HepG2 (cell line): ENCODE data around the gene NHSL1. TPM values are rescaled to one million over a fixed set of nuclear protein-coding genes. Genes with fewer than 3 reads are reported as not detected.

Experiments used
- ARID3A ChIP-seq: IDR thresholded peaks from 2 replicates; pipeline ENCODE4 v1.6.1; 2012; ENCODE audit warnings: low read depth, low read length, improper control_type of control experiment
- NFKB2 ChIP-seq: sonication (generic); formaldehyde crosslinking; IDR thresholded peaks from 2 replicates; pipeline ENCODE4 v1.4.0; 2020; ENCODE audit warnings: missing genetic modification reagents, borderline replicate concordance
- TBL1XR1 ChIP-seq: fragments of 150-350 bp; IDR thresholded peaks from 2 replicates; pipeline ENCODE4 v1.6.1; 2014; ENCODE audit warnings: borderline replicate concordance, low read length; ENCODE audit not compliant: partially characterized antibody
- ZC3H13 ChIP-seq: sonication (generic); formaldehyde crosslinking; IDR thresholded peaks from 2 replicates; pipeline ENCODE4 v1.8.1; 2023; ENCODE audit warnings: mild to moderate bottlenecking, missing genetic modification reagents, moderate library complexity
- ZNF160 ChIP-seq: sonication (generic); formaldehyde crosslinking; IDR thresholded peaks from 2 replicates; pipeline ENCODE4 v1.8.0; 2022; ENCODE audit warnings: mild to moderate bottlenecking, inconsistent platforms, missing genetic modification reagents
- ZNF687 ChIP-seq: sonication (generic); formaldehyde crosslinking; IDR thresholded peaks from 2 replicates; pipeline ENCODE4 v1.5.1; 2020; ENCODE audit warnings: mild to moderate bottlenecking, missing genetic modification reagents, moderate library complexity
- ZSCAN25 ChIP-seq: sonication (generic); formaldehyde crosslinking; IDR thresholded peaks from 2 replicates; pipeline ENCODE4 v1.8.0; 2022; ENCODE audit warnings: mild to moderate bottlenecking, missing genetic modification reagents
- polyA plus RNA-seq, 8 experiments: library from polyadenylated mRNA; depleted of rRNA in 3 of 8; stranded (reverse) in 7 of 8; unstranded in 1 of 8; fragments of >200 nt; fragmentation: Illumina TruSeq in 4 of 8; extraction: Trizol in 4 of 8; gene quantifications; 2 replicates each; pipeline versions ENCODE4 v1.2.1 to v1.2.3, GENCODE V29; 2011 to 2016; ENCODE audit warnings: low read depth in 4 of 8, missing spikeins in 1 of 8, mixed read lengths in 1 of 8; ENCODE audit not compliant: insufficient read depth in 1 of 8
- total RNA-seq, 5 experiments: library from RNA; depleted of rRNA; stranded (reverse); fragments of >200 nt; fragmentation: Illumina TruSeq; extraction: Trizol; gene quantifications; 2 replicates each; pipeline ENCODE4 v1.2.3, GENCODE V29; 2016; ENCODE audit warnings: low read depth in 1 of 5

Gene NHSL1
- total and polyA plus RNA-seq, 2 of the 13 experiments (the other 11 are each of a cell fraction or from before 2014, with no cell fraction given): 24.9 to 53.6 TPM

- TF ChIP-seq TBL1XR1 (no peak), ZSCAN25 (no peak), ZNF687 (no peak), ZC3H13 (CRISPR knock-in tag) (no peak), NFKB2 (no peak), ZNF160 (no peak), ARID3A (no peak)
These were observed 12.1 kb downstream of the NHSL1 start (continued) for GRCh38 chr6:138487102-138487604.
